ENCODE measurements around the gene R3HDM4.

The R3HDM4 gene

DNA sequence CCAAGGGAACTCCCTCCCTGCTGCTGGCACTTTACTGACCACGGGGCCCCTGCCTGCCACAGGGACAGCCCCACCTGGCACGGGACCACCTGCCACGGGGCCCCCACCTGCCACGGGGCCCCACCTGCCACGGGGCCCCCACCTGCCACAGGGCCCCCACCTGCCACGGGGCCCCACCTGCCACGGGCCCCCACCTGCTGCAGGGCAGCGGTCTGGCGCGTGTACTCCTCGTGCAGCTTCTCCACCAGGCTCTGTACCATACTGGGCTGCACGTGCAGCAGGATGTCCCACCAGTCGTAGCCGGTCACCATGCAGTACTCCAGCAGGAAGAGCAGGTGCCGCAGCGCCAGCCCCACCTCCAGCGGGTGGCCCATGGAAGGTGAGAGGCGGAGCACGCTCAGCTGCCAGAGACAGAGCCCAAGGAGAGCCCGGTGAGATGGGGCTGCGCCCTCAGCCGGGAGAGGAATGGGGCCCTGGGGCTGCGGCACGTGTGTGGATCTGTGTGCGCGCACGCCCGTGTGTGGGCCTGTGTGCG lies 36.2 kb downstream of the R3HDM4 start:
- TF ChIP-seq, protein P1, sequence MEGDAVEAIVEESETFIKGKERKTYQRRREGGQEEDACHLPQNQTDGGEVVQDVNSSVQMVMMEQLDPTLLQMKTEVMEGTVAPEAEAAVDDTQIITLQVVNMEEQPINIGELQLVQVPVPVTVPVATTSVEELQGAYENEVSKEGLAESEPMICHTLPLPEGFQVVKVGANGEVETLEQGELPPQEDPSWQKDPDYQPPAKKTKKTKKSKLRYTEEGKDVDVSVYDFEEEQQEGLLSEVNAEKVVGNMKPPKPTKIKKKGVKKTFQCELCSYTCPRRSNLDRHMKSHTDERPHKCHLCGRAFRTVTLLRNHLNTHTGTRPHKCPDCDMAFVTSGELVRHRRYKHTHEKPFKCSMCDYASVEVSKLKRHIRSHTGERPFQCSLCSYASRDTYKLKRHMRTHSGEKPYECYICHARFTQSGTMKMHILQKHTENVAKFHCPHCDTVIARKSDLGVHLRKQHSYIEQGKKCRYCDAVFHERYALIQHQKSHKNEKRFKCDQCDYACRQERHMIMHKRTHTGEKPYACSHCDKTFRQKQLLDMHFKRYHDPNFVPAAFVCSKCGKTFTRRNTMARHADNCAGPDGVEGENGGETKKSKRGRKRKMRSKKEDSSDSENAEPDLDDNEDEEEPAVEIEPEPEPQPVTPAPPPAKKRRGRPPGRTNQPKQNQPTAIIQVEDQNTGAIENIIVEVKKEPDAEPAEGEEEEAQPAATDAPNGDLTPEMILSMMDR (IDR thresholded peaks at IDR 0.05; ENCODE audit: low read depth, low read length): no peak
- no peak for DNase-seq (ENCODE audit: extremely low read depth, low read depth)

DNA sequence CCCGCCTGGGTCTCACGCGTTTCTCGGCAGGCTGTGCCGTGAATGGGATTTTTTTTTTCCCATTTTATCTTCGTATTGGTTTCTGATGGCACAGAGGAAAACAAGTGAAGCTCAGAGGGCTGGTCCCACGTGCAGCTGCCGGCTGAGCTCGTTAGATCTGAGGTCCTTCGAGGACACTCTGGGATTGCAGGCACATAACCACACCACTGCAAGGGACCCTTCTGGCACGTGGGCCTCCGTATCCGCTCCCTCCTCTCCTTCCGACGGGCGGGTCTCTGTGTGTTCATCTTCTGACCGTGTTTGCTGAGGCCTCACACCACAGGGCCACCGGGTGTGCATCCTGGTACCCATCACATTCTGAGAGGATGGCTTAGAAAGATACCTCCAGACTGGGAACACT lies 36.9 kb downstream of the R3HDM4 start:
- TF ChIP-seq, protein P1 (IDR thresholded peaks at IDR 0.05; ENCODE audit: low read depth, low read length): no peak
- no peak for DNase-seq (ENCODE audit: extremely low read depth, low read depth)

DNA sequence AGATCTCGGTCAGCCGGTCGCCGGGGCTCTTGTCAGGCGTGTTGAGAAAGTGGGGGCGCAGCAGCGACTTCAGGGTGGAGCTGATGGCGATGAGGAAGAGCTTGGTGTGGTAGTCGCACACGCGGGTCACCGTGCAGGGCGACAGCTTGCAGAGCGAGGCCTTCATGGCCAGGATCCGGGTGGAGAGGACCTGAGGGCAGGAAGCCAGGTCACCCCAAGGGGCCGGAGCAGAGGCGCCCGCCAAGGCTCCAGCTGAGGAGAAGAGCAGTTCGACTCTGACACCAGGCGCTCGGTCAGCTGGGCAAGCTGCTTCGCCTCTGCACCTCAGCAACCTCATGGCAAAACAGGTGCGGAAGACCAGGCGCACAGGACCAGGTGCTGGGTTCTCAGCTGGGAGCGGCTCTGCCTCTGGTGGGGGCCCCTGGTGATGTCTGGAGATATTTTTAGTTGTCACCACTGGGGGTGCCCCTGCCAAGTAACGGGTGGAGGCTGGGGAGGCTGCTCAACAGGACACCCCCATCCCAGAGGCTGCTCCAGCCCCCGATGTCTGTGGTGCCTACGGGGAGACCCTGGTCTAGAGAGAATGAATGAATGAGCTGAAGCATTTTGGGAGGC lies 37.6 kb downstream of the R3HDM4 start:
- TF ChIP-seq, protein P1 (IDR thresholded peaks at IDR 0.05; ENCODE audit: low read depth, low read length): no peak
- no peak for DNase-seq (ENCODE audit: extremely low read depth, low read depth)

DNA sequence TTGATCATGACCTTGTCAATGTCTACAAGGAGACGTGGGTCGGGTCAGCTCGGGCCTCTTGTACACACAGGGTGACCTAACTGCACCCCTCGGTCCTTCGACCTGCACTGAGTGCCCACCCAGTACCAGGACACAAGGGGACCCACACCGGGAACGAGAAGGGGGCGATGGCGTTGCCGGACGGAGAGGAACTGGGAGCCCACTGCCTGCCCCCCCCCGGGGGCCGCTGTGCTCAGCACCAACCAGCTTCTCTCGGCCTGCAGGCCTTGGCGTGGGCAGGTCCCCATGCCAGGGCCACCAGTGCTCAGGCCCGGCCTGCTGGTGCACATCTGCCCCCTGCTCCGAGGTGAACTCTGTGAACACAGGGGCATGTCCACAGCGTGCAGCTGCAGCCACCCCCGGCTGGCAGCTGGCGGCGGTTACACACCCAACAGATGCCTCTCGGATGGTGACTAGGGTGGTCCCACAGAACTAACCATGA lies 39.4 kb downstream of the R3HDM4 start:
- TF ChIP-seq, protein P1 (IDR thresholded peaks at IDR 0.05; ENCODE audit: low read depth, low read length): no peak
- no peak for DNase-seq (ENCODE audit: extremely low read depth, low read depth)

DNA sequence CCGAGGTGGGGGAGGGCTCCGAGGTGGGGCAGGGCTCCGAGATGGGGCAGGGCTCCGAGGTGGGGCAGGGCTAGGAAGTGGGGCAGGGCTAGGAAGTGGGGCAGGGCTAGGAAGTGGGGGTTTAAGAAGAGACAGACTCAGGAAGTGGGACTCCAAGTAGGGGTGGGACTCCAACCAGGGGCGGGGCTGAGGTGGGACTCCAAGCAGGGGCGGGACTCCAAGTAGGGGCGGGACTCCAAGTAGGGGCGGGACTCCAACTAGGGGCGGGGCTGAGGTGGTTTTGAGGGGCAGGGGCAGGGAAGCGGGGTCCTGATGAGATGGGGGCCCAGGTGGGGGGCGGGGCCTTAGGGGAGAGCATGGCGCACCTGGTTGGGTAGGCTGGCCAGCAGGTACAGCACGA lies 39.9 kb downstream of the R3HDM4 start:
- TF ChIP-seq, protein P1 (IDR thresholded peaks at IDR 0.05; ENCODE audit: low read depth, low read length): no peak
- DNase-seq (ENCODE audit: extremely low read depth, low read depth): peak; percentile 31

DNA sequence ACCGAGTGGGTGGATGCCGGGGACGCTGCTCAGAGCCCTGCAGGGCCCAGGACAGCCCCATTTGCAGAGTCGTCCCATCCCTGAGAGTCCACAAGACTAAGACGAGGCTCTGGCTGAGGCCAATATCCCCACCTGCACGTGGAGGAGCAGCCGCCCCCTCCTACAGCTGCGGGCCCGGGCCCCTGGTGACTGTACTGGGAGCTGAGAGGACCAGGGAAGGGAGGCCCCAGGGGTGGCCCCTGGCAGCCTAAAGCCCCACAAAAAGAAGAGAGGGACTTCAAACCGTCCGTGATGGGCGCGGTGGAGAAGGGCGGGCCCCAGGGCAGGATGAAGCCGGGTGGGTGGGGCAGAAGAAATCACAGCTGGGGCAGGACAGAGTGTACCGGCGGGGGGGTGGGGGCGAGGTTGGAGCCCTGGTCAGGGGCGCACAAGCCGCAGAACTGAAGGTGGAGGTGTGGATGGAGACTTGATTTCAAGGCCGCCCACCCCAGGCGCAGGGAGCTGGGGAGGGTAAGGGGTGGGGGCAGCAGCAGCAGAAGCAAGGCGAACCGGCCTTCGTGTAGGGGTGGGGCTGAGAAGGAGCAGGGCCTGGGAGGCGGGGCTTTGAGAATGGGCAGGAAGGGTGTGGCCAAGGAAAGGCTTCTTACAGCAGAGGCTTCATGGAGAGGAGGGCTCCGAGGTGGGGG lies 40.6 kb downstream of the R3HDM4 start:
- TF ChIP-seq, protein P1 (IDR thresholded peaks at IDR 0.05; ENCODE audit: low read depth, low read length): no peak
- DNase-seq (ENCODE audit: extremely low read depth, low read depth): no peak
